ENCODE results near the gene IGSF9B.

The IGSF9B gene

GRCh38 chr11:133886029-133886428, 70.7 kb downstream of the IGSF9B start:
- no peak for TF ChIP-seq CTCF (IDR thresholded peaks at IDR 0.05; ENCODE audit: low read depth, low read length)
- TF ChIP-seq EZH2phosphoT487 (IDR thresholded peaks at IDR 0.05; ENCODE audit: low read depth) = no peak
- no peaks in the 10 kb centered on the region for H4K20me1 ChIP-seq (ENCODE audit: insufficient read depth, low read length)
- no peak overlapping the region for H3K4me2 ChIP-seq (ENCODE audit: low read length)

GRCh38 chr11:133872160-133872559, 84.6 kb downstream of the IGSF9B start:
- no peak for TF ChIP-seq CTCF (IDR thresholded peaks at IDR 0.05; ENCODE audit: low read depth, low read length)
- TF ChIP-seq EZH2phosphoT487 (IDR thresholded peaks at IDR 0.05; ENCODE audit: low read depth) = no peak
- no peak overlapping the region for H3K9ac ChIP-seq (ENCODE audit: low read length)
- H3K79me2 ChIP-seq (ENCODE audit: low read length) = no peaks in the 10 kb centered on the region
- H3K27ac ChIP-seq (ENCODE audit: low read length) = no peak overlapping the region
- no peaks in the 10 kb centered on the region for H3K27me3 ChIP-seq (ENCODE audit: low read depth, low read length)
- H2AFZ ChIP-seq (ENCODE audit: low read depth, low read length) = no peak overlapping the region
- H3K36me3 ChIP-seq (replicated peaks; ENCODE audit: low read depth, low read length) = no peaks in the 10 kb centered on the region
- no peak overlapping the region for H3K4me3 ChIP-seq (ENCODE audit: low read length)
- H3K4me1 ChIP-seq (ENCODE audit: low read length) = no peaks in the 10 kb centered on the region
- H3K9me3 ChIP-seq (ENCODE audit: insufficient read depth, low read length) = no peaks in the 10 kb centered on the region
- no peaks in the 10 kb centered on the region for H4K20me1 ChIP-seq (ENCODE audit: insufficient read depth, low read length)
- H3K4me2 ChIP-seq (ENCODE audit: low read length) = no peak overlapping the region

More at GRCh38 chr11:133886029-133886428, 70.7 kb downstream of the IGSF9B start:
- Histone ChIP-seq H3K9me3 (ENCODE audit: insufficient read depth, low read length) (no peaks in the 10 kb centered on the region), H3K9ac (ENCODE audit: low read length) (no peak overlapping the region), H3K4me1 (ENCODE audit: low read length) (no peaks in the 10 kb centered on the region), H3K79me2 (ENCODE audit: low read length) (no peaks in the 10 kb centered on the region), H3K27me3 (ENCODE audit: low read depth, low read length) (peaks cover 4% of the 10 kb centered on the region; the same call in 1 of the 2 replicates), H2AFZ (ENCODE audit: low read depth, low read length) (no peak overlapping the region), H3K36me3 (replicated peaks; ENCODE audit: low read depth, low read length) (no peaks in the 10 kb centered on the region), H3K27ac (ENCODE audit: low read length) (no peak overlapping the region), H3K4me3 (ENCODE audit: low read length) (no peak overlapping the region)

DNA sequence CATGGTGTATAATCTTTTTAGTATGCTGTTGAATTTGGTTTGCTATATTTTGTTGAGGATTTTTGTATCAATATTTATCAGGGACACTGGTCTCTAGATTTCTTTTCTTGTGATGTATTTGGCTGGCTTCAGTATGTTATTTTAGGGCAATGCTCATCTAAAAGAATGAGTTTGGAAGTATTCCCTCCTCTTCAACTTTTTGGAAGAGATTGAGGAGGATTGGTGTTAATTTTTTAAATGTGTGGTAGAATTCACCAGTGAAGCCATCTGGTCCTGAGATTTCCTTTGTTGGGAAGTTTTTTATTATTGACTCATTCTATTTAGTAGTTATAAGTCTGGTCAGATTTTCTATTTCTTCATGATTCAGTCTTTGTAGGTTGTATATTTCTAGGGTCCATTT, 89.3 kb downstream of the IGSF9B start:
- H3K4me2 ChIP-seq (ENCODE audit: low read length) = no peak overlapping the region
- H3K9me3 ChIP-seq (ENCODE audit: insufficient read depth, low read length) = no peaks in the 10 kb centered on the region
- H3K79me2 ChIP-seq (ENCODE audit: low read length) = no peaks in the 10 kb centered on the region
- H3K4me3 ChIP-seq (ENCODE audit: low read length) = no peak overlapping the region
- no peak overlapping the region for H2AFZ ChIP-seq (ENCODE audit: low read depth, low read length)
- no peaks in the 10 kb centered on the region for H4K20me1 ChIP-seq (ENCODE audit: insufficient read depth, low read length)
- H3K4me1 ChIP-seq (ENCODE audit: low read length) = no peaks in the 10 kb centered on the region
- H3K27me3 ChIP-seq (ENCODE audit: low read depth, low read length) = no peaks in the 10 kb centered on the region
- H3K36me3 ChIP-seq (replicated peaks; ENCODE audit: low read depth, low read length) = no peaks in the 10 kb centered on the region
- H3K27ac ChIP-seq (ENCODE audit: low read length) = no peak overlapping the region
- TF ChIP-seq CTCF (IDR thresholded peaks at IDR 0.05; ENCODE audit: low read depth, low read length) (no peak), EZH2phosphoT487 (IDR thresholded peaks at IDR 0.05; ENCODE audit: low read depth) (no peak)
- H3K9ac ChIP-seq (ENCODE audit: low read length) = no peak overlapping the region

DNA sequence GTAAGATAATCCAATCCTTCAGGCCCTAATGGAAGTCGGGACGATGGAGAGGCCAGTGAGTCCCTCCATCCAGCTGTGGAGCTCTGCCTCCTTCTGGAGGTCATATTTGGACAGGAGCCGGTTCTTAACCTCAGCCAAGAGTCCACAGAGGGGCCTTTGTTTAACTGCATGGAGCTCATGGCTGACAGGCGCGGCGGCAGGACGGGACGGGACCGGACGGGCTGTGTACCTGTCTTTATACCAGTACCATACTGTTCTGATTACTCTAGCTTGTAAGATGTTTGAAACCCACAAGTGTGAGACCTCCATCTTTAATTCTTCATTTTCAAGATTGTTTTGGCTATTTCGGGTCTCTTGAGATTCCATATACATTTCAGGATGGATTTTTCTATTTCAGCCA, 91.3 kb downstream of the IGSF9B start:
- Histone ChIP-seq H3K4me2 (ENCODE audit: low read length) (no peak overlapping the region), H2AFZ (ENCODE audit: low read depth, low read length) (no peak overlapping the region), H3K4me1 (ENCODE audit: low read length) (no peaks in the 10 kb centered on the region), H3K4me3 (ENCODE audit: low read length) (no peak overlapping the region), H3K79me2 (ENCODE audit: low read length) (no peaks in the 10 kb centered on the region), H3K27ac (ENCODE audit: low read length) (no peak overlapping the region), H4K20me1 (ENCODE audit: insufficient read depth, low read length) (no peaks in the 10 kb centered on the region), H3K9me3 (ENCODE audit: insufficient read depth, low read length) (no peaks in the 10 kb centered on the region), H3K27me3 (ENCODE audit: low read depth, low read length) (no peaks in the 10 kb centered on the region), H3K9ac (ENCODE audit: low read length) (no peak overlapping the region), H3K36me3 (replicated peaks; ENCODE audit: low read depth, low read length) (no peaks in the 10 kb centered on the region)
- TF ChIP-seq EZH2phosphoT487 (IDR thresholded peaks at IDR 0.05; ENCODE audit: low read depth) = no peak
- TF ChIP-seq CTCF (IDR thresholded peaks at IDR 0.05; ENCODE audit: low read depth, low read length) = no peak

All from OCI-LY3 (cell line).